Hepatocyte (in vitro differentiated cells): Measurements from ENCODE around the gene GFY. TPM values are rescaled to one million over a fixed set of nuclear protein-coding genes. Genes with fewer than 3 reads are reported as not detected.

ENCODE experiments used
- DNase-seq: peaks from one replicate; pipeline ENCODE4 v3.0.0-alpha.2; 2016; ENCODE audit warnings: low spot score
- H2AFZ ChIP-seq: fragments of 200-600 bp; sonication (generic); 2 replicates; pipeline ENCODE4 v1.6.0; 2016; ENCODE audit warnings: antibody characterized with exemption, mild to moderate bottlenecking
- H3K27ac ChIP-seq: fragments of 200-600 bp; sonication (generic); 2 replicates; pipeline ENCODE4 v1.5.1; 2016; ENCODE audit warnings: mild to moderate bottlenecking
- H3K27me3 ChIP-seq: fragments of 200-600 bp; sonication (generic); 2 replicates; pipeline ENCODE4 v1.6.1; 2016
- H3K36me3 ChIP-seq: fragments of 200-600 bp; sonication (generic); replicated peaks from 2 replicates; pipeline ENCODE4 v1.5.1; 2016; ENCODE audit warnings: low read depth; ENCODE audit not compliant: insufficient read depth
- H3K4me1 ChIP-seq: fragments of 200-600 bp; sonication (generic); 2 replicates; pipeline ENCODE4 v1.5.1; 2016; ENCODE audit warnings: mild to moderate bottlenecking, moderate library complexity; ENCODE audit not compliant: insufficient read depth
- H3K4me2 ChIP-seq: fragments of 200-600 bp; sonication (generic); 2 replicates; pipeline ENCODE4 v1.6.0; 2016
- H3K4me3 ChIP-seq: fragments of 200-600 bp; sonication (generic); 2 replicates; pipeline ENCODE4 v1.5.1; 2016; ENCODE audit warnings: mild to moderate bottlenecking
- H3K79me2 ChIP-seq: fragments of 200-600 bp; sonication (generic); 2 replicates; pipeline ENCODE4 v1.6.0; 2017; ENCODE audit warnings: mild to moderate bottlenecking
- H3K9me2 ChIP-seq: fragments of 200-600 bp; sonication (generic); replicated peaks from 2 replicates; pipeline ENCODE4 v1.6.0; 2017; ENCODE audit warnings: mild to moderate bottlenecking; ENCODE audit not compliant: insufficient read depth
- H3K9me3 ChIP-seq: fragments of 200-600 bp; sonication (generic); 2 replicates; pipeline ENCODE4 v1.5.1; 2016; ENCODE audit warnings: low read depth, mild to moderate bottlenecking
- H4K20me1 ChIP-seq: fragments of 200-600 bp; sonication (generic); 2 replicates; pipeline ENCODE4 v1.6.0; 2016; ENCODE audit warnings: mild to moderate bottlenecking; ENCODE audit not compliant: insufficient read depth, poor library complexity, severe bottlenecking
- CTCF ChIP-seq: fragments of 200-600 bp; sonication (generic); IDR thresholded peaks from 2 replicates; pipeline ENCODE4 v1.5.1; 2016; ENCODE audit warnings: antibody characterized with exemption, mild to moderate bottlenecking; ENCODE audit not compliant: poor library complexity
- EZH2 ChIP-seq: fragments of 200-600 bp; sonication (generic); IDR thresholded peaks from 2 replicates; pipeline ENCODE4 v1.6.1; 2016; ENCODE audit warnings: antibody characterized with exemption, mild to moderate bottlenecking, borderline replicate concordance
- EZH2phosphoT487 ChIP-seq: fragments of 200-600 bp; sonication (generic); IDR thresholded peaks from one replicate; pipeline ENCODE4 v1.6.1; 2018; ENCODE audit warnings: antibody characterized with exemption, mild to moderate bottlenecking, low read depth, moderate library complexity; ENCODE audit not compliant: unreplicated experiment, severe bottlenecking
- WGBS: methylation state at CpG from one replicate; pipeline ENCODE4 v1.1.6; 2016; ENCODE audit warnings: low lambda C conversion rate; ENCODE audit errors: missing lambda C conversion rate; 5-methylcytosine and 5-hydroxymethylcytosine counted together
- polyA plus RNA-seq: library from polyadenylated mRNA; unstranded; fragments of >200 nt; fragmentation: Nextera tagmentation; extraction: Ambion mirVana; gene quantifications from 2 replicates; pipeline ENCODE4 v1.2.1, GENCODE V29; 2016
- total RNA-seq: library from RNA; depleted of rRNA; stranded (reverse); fragments of >200 nt; gene quantifications from 2 replicates; pipeline ENCODE4 v1.2.3, GENCODE V29; 2014

GFY gene
- total and polyA plus RNA-seq, 2 experiments from 2014 or later = not detected

- TF ChIP-seq CTCF (no peak), EZH2phosphoT487 (no peak), EZH2 (no peak)
- DNase-seq = peak; percentile 59
- H3K27ac ChIP-seq = no peak within 1 kb of the TSS
- WGBS = 5% methylated on average over 29 of the region's 56 CpGs
- H3K9me3 ChIP-seq = no peaks in the 10 kb centered on the region
- no peaks in the 10 kb centered on the region for H3K9me2 ChIP-seq
- peak within 1 kb of the TSS; percentile 95 for H3K4me2 ChIP-seq
- peaks cover 3% of the 10 kb centered on the region for H3K4me1 ChIP-seq
- no peaks in the 10 kb centered on the region for H3K79me2 ChIP-seq
- H4K20me1 ChIP-seq = no peaks in the 10 kb centered on the region
- H3K27me3 ChIP-seq = peaks cover 59% of the 10 kb centered on the region
- no peaks in the 10 kb centered on the region for H3K36me3 ChIP-seq
- H3K4me3 ChIP-seq = no peak within 1 kb of the TSS
- peak within 1 kb of the TSS; percentile 95 for H2AFZ ChIP-seq
Measured at GRCh38 chr19:49441210-49441959, 16.2 kb downstream of the GFY start, which contains the start of gene SLC17A7. TSS of gene SLC17A7 (minus strand) at chr19:49441527. CDS start at chr19:49441379, 148 bp downstream.

- TF ChIP-seq EZH2phosphoT487 (no peak), CTCF (no peak), EZH2 (no peak)
- no peak overlapping the region for H3K27ac ChIP-seq
- H4K20me1 ChIP-seq = no peaks in the 10 kb centered on the region
- no peaks in the 10 kb centered on the region for H3K9me3 ChIP-seq
- no peaks in the 10 kb centered on the region for H3K36me3 ChIP-seq
- H3K4me2 ChIP-seq = peak overlapping the region; percentile 95
- DNase-seq = no peak
- H3K4me1 ChIP-seq = peaks cover 3% of the 10 kb centered on the region
- peaks cover 53% of the 10 kb centered on the region for H3K27me3 ChIP-seq
- peak overlapping the region; percentile 95 for H2AFZ ChIP-seq
- 33% methylated on average over 12 of the region's 14 CpGs for WGBS
- no peak overlapping the region for H3K4me3 ChIP-seq
- no peaks in the 10 kb centered on the region for H3K79me2 ChIP-seq
- H3K9me2 ChIP-seq = no peaks in the 10 kb centered on the region
Measured at GRCh38 chr19:49441960-49442350, 16.8 kb downstream of the GFY start.

GRCh38 chr19:49442354-49442753 is 17.2 kb downstream of the GFY start:
- Histone ChIP-seq H2AFZ (peak overlapping the region; percentile 95), H3K27me3 (peaks cover 49% of the 10 kb centered on the region), H4K20me1 (no peaks in the 10 kb centered on the region), H3K9me2 (no peaks in the 10 kb centered on the region), H3K79me2 (no peaks in the 10 kb centered on the region), H3K9me3 (no peaks in the 10 kb centered on the region), H3K27ac (no peak overlapping the region), H3K4me1 (peaks cover 3% of the 10 kb centered on the region), H3K36me3 (no peaks in the 10 kb centered on the region), H3K4me2 (peak overlapping the region; percentile 95), H3K4me3 (no peak overlapping the region)
- WGBS = 6% methylated on average over 9 of the region's 11 CpGs
- DNase-seq = no peak
- TF ChIP-seq EZH2phosphoT487 = no peak
- no peak for TF ChIP-seq CTCF
- no peak for TF ChIP-seq EZH2
